MCF 10A (cell line): Measurements from ENCODE around the gene CCM2. TPM values are rescaled to one million over a fixed set of nuclear protein-coding genes. Genes with fewer than 3 reads are reported as not detected.
A peak's percentile ranks its signal among the peaks of the same experiment; 100 is the strongest.

ENCODE experiments used
- BruUV-seq: library from RNA; stranded (reverse); fragments of 400-500 nt; replicated peaks from 2 replicates; lab custom pipeline; 2021; lab: Mats Ljungman, UMichigan
- CTCF ChIA-PET: fragments of 300-600 bp; sonication (Branson Sonifier 250); formaldehyde crosslinking; extraction: SDS; loops from one replicate; lab custom pipeline; 2021; ENCODE audit warnings: antibody characterized with exemption, inconsistent platforms; lab: Yijun Ruan, JAX
- POLR2A ChIA-PET: fragments of 300-600, 350-650 bp; sonication (Branson Sonifier 250); formaldehyde crosslinking; extraction: SDS; loops from one replicate; lab custom pipeline; 2020; ENCODE audit warnings: antibody characterized with exemption, inconsistent platforms; lab: Yijun Ruan, JAX
- DNase-seq: peaks from one replicate; pipeline ENCODE4 v3.0.0-alpha.2; 2018; ENCODE audit not compliant: unreplicated experiment
- H3K27ac Mint-ChIP-seq: one replicate; pipeline ENCODE4 v1.8.0; 2022; ENCODE audit warnings: mild to moderate bottlenecking, low read depth, mixed read lengths; ENCODE audit not compliant: unreplicated experiment
- H3K27me3 Mint-ChIP-seq: one replicate; pipeline ENCODE4 v1.8.0; 2022; ENCODE audit warnings: mixed read lengths; ENCODE audit not compliant: insufficient read depth, unreplicated experiment
- H3K36me3 Mint-ChIP-seq: one replicate; pipeline ENCODE4 v1.8.0; 2022; ENCODE audit warnings: mild to moderate bottlenecking, moderate library complexity, mixed read lengths; ENCODE audit not compliant: insufficient read depth, unreplicated experiment
- H3K4me1 Mint-ChIP-seq: one replicate; pipeline ENCODE4 v1.8.0; 2022; ENCODE audit warnings: mixed read lengths; ENCODE audit not compliant: insufficient read depth, unreplicated experiment
- H3K4me3 Mint-ChIP-seq: one replicate; pipeline ENCODE4 v1.8.0; 2022; ENCODE audit warnings: mild to moderate bottlenecking, moderate library complexity, mixed read lengths; ENCODE audit not compliant: unreplicated experiment
- H3K9me3 Mint-ChIP-seq: one replicate; pipeline ENCODE4 v1.8.0; 2022; ENCODE audit warnings: mixed read lengths; ENCODE audit not compliant: unreplicated experiment
- intact Hi-C: fragments of 100-400 bp; cut with micrococcal nuclease; formaldehyde crosslinking; loops from 2 replicates; pipeline ENCODE4 v1.14.1; 2022
- total RNA-seq: library from RNA; stranded (reverse); gene quantifications from 2 replicates; pipeline ENCODE4 v1.2.3, GENCODE V29; 2022
- TF ChIP-seq, protein P1 (sequence below): fragments of 200-600 bp; IDR thresholded peaks from one replicate; pipeline ENCODE4 v1.8.0; 2022; ENCODE audit warnings: antibody characterized with exemption, mild to moderate bottlenecking; ENCODE audit not compliant: unreplicated experiment

CCM2 gene
- total RNA-seq, 1 experiment from 2014 or later = 36.2 TPM

DNA sequence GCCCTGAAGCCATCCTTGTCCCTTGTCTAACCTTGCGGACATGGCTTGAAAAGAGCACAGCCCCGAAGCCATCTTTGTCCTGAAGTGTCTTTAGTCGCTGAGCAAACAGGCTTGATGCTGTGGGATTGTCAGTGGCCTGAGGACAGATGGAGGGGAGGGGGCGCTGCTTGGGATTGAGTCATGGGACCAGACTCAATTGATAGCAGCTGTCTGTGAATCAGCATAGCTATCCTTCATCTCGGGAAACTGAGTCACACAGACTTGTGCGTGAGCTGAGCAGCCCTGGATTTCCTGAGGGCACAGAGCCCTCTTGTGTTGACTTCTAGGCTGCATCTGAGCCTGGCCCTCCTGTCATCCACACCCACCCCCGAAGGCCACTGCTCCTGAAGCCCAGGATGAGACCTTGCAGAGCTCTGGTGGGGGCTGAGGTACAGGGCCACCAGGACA is 35.6 kb upstream of the CCM2 start:
- no peaks in the 10 kb centered on the region for H3K36me3 Mint-ChIP-seq
- intact Hi-C loops = no loop called here
- CTCF ChIA-PET = interaction anchor here (0.6 to 2.5 kb wide), 4 partner anchors 44 to 247 kb away, joined by 3 to 16 read pairs (median 4); no protein-coding TSS in a partner anchor
- H3K27me3 Mint-ChIP-seq = no peaks in the 10 kb centered on the region
- peaks cover 14% of the 10 kb centered on the region for H3K4me1 Mint-ChIP-seq
- TF ChIP-seq, protein P1, sequence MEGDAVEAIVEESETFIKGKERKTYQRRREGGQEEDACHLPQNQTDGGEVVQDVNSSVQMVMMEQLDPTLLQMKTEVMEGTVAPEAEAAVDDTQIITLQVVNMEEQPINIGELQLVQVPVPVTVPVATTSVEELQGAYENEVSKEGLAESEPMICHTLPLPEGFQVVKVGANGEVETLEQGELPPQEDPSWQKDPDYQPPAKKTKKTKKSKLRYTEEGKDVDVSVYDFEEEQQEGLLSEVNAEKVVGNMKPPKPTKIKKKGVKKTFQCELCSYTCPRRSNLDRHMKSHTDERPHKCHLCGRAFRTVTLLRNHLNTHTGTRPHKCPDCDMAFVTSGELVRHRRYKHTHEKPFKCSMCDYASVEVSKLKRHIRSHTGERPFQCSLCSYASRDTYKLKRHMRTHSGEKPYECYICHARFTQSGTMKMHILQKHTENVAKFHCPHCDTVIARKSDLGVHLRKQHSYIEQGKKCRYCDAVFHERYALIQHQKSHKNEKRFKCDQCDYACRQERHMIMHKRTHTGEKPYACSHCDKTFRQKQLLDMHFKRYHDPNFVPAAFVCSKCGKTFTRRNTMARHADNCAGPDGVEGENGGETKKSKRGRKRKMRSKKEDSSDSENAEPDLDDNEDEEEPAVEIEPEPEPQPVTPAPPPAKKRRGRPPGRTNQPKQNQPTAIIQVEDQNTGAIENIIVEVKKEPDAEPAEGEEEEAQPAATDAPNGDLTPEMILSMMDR = peak; percentile 32
- POLR2A ChIA-PET = interaction anchor here (0.6 to 1.1 kb wide), 2 partner anchors 15 to 79 kb away, joined by 3 read pairs; partner anchors contain the start of gene PURB
- H3K27ac Mint-ChIP-seq = no peak overlapping the region
- no peaks in the 10 kb centered on the region for H3K9me3 Mint-ChIP-seq
- BruUV-seq = no TSS peak
- DNase-seq = no peak
- H3K4me3 Mint-ChIP-seq = no peak overlapping the region

DNA sequence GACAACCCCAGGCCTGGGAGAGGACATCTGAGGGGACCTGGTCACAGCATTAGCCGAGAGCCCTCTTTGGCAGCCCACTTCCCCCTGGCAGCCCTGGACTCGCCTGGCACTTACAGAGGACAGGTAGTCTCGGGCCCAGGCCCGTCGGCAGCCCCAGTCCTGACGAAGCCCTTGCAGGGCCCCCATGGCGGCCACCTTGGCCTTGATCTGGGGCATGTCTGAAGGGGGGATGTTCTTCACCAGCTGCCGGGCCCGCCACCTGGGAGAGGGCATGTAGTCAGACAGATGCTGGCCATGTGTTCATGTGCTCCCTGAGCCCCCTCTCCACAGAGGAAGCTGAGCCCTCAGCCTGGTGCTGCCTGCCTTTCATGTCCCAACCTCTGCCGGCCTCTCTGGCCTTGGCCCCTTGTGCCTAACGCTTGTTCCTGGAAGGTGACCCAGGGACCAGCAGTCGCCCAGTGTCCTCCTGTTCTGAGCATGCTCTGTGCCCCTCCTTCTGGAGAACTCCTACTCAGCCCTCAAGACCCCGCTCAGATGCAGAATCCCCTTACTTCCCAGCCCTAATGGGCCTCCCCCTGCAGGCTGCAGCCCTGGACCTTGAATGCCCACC is 35.1 kb upstream of the CCM2 start:
- ChIA-PET CTCF (interaction anchor here (0.6 to 2.5 kb wide), 4 partner anchors 9 to 247 kb away, joined by 3 to 16 read pairs (median 4); no protein-coding TSS in a partner anchor), POLR2A (no interaction called here)
- Mint-ChIP-seq H3K27ac (no peak overlapping the region), H3K36me3 (no peaks in the 10 kb centered on the region), H3K9me3 (no peaks in the 10 kb centered on the region), H3K4me3 (no peak overlapping the region), H3K27me3 (no peaks in the 10 kb centered on the region), H3K4me1 (peaks cover 8% of the 10 kb centered on the region)
- TF ChIP-seq, protein P1 = no peak
- DNase-seq = no peak
- no TSS peak for BruUV-seq
- intact Hi-C loops = no loop called here

DNA sequence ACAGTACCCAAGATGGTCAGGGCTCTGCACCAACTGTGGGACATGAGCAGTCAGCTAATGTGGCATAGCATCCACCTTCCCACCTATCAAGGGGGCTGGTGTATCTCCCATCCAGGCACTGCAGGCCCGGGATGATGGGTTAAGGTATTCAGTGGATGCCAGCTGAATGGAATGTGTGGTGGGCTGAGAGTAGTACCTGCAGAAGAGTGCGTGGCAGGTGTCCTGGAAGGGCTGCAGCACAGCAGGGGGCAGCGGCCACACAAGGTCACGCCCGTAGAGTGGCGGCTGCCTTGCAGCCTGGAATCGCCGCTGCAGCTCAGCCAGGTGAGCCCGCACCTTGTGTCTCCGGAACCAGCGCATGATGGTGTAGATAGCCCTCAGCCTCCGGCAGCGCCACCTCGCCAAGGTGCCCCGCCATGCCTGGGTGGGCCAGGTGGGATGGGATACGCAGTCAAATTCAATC is 34.5 kb upstream of the CCM2 start:
- Mint-ChIP-seq H3K36me3 (no peaks in the 10 kb centered on the region), H3K27ac (no peak overlapping the region), H3K9me3 (no peaks in the 10 kb centered on the region), H3K4me3 (no peak overlapping the region), H3K27me3 (no peaks in the 10 kb centered on the region), H3K4me1 (peaks cover 3% of the 10 kb centered on the region)
- no peak for DNase-seq
- ChIA-PET CTCF (interaction anchor here (0.9 to 2.5 kb wide), 2 partner anchors 8 to 108 kb away, joined by 3 to 16 read pairs; no protein-coding TSS in a partner anchor), POLR2A (no interaction called here)
- TF ChIP-seq, protein P1 = no peak
- BruUV-seq = no TSS peak
- intact Hi-C loops = no loop called here

DNA sequence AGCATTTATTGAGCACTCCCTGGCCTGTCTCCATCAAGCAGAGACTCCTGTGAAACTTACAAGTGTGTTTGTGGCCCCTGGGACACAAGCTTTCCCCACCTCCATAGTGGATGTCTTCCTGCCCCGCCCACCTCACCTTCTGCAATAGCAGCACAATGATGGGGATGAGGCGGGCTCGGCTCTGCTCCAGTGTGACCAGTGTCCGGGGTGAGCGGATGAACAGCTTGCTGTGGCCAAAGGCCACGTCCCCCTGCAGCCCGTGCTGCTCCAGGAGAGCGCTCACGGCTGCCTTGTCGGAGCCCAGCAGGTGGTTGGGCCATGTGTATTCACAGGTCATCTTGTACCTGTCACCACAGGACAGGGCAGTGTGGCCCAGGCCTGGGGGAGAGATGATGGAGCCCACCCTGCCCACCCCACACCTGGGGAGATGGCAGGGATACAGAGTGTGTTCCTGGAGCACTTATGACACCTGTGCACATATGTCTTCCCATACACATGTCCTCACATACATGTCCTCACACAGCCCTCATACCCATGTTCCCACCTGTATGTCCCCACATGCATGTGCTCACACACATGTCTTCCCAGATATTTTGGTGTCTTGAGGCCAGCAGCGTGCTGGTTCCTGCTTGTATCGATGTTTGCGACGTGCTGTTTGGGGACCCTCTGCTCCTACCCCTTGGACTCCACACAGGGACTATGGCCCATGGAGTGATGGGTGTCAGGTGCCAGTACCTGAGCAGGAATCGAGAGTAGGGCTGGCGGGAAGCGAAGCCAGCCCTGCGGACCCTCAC is 33.9 kb upstream of the CCM2 start:
- Mint-ChIP-seq H3K9me3 (no peaks in the 10 kb centered on the region), H3K27me3 (no peaks in the 10 kb centered on the region), H3K36me3 (no peaks in the 10 kb centered on the region), H3K4me3 (no peak overlapping the region), H3K27ac (no peak overlapping the region), H3K4me1 (no peaks in the 10 kb centered on the region)
- TF ChIP-seq, protein P1 = no peak
- no peak for DNase-seq
- CTCF ChIA-PET = interaction anchor here (2.5 kb wide), 1 partner anchor 109 kb away, joined by 16 read pairs; no protein-coding TSS in a partner anchor
- no TSS peak for BruUV-seq
- intact Hi-C loops = no loop called here
- POLR2A ChIA-PET = no interaction called here
